OCI-LY7 (cell line): ENCODE data around the gene OSBP2.

ENCODE experiments used
- CTCF ChIP-seq: fragments of 200-600 bp; sonication (generic); conservative IDR thresholded peaks from 2 replicates; pipeline ENCODE4 v1.5.1; 2014; ENCODE audit warnings: mild to moderate bottlenecking, antibody characterized with exemption, low read length, moderate library complexity, mixed read lengths
- EZH2phosphoT487 ChIP-seq: fragments of 200-600 bp; sonication (generic); IDR thresholded peaks from 2 replicates; pipeline ENCODE4 v1.6.1; 2018; ENCODE audit warnings: low read depth, borderline replicate concordance, mild to moderate bottlenecking, mixed run types, antibody characterized with exemption, low read length, moderate library complexity, mixed read lengths

- TF ChIP-seq CTCF = no peak
- TF ChIP-seq EZH2phosphoT487 = no peak
Observed at GRCh38 chr22:30933457-30933856, 238.8 kb downstream of the OSBP2 start.
